ENCODE data around the gene TSPAN18.

The TSPAN18 gene

DNA sequence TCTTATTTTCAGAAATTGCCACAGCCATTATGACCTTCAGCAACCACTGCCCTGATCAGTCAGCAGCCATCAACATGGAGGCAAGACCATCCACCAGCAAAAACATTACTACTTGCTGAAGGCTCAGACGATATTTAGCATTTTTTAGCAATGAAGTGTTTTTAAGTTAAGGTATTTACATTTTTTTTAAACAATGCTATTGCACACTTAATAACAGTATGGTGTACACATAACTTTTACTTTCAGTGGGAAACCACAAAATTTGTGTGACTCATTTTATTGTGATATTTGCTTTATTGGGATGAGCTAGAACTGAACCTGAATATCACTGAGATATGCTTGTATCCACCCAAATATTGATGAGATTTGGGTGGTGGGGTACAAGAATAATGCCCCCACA, 110.9 kb downstream of the TSPAN18 start:
- in situ Hi-C loops (cut with MboI; ENCODE audit: low sequenced_read_pairs), result no loop called here

DNA sequence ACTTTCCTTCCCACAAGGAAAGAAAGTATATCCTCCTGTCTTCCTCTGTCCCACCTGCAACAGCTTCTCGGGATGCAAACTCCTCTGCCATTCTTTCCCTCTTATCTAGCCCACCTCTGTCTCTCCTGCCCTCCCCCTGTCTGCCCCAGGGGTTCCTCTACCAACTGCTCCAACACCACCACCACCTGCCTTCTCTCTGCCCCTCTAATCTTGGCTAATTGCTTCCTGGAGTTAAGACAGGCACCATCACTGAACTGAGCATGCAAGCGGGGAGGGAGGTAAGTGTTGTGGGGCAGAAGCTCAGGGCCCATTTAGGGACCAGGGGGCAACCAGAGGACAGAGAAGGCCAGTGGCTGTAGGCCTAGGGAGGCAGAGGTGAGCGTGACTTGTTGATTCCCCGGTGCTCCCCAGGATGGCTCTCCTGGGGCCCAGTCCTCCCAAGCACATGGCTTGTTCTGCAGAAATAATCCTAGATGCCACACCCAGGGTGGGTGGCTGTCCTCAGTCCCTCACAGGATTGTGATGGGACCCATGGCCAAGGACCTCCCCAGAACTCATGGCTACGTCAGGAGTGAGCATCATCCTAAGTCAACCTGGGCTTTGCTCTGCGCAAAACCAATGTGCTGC, 112.8 kb downstream of the TSPAN18 start:
- in situ Hi-C loops (cut with MboI; ENCODE audit: low sequenced_read_pairs), result no loop called here

DNA sequence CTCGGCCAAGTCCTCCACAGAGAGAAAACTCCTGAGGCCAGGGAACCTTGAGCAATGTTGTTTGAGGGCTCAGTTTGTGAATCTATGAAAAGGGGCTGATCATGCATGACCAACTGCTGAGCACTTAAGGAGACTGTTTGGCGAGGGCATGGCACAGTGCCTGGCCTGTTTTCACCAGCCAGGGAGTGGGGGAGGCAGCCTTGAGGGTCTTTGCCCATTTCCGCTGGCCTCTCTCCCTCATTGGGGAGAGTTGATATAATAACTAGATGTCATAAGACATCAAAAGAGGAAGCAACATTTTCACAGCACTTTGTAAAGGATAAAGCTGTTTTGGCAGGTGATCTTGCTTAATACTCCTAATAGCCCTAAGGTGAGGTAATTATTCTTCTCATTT, 113.3 kb downstream of the TSPAN18 start:
- in situ Hi-C loops (cut with MboI; ENCODE audit: low sequenced_read_pairs), result no loop called here

DNA sequence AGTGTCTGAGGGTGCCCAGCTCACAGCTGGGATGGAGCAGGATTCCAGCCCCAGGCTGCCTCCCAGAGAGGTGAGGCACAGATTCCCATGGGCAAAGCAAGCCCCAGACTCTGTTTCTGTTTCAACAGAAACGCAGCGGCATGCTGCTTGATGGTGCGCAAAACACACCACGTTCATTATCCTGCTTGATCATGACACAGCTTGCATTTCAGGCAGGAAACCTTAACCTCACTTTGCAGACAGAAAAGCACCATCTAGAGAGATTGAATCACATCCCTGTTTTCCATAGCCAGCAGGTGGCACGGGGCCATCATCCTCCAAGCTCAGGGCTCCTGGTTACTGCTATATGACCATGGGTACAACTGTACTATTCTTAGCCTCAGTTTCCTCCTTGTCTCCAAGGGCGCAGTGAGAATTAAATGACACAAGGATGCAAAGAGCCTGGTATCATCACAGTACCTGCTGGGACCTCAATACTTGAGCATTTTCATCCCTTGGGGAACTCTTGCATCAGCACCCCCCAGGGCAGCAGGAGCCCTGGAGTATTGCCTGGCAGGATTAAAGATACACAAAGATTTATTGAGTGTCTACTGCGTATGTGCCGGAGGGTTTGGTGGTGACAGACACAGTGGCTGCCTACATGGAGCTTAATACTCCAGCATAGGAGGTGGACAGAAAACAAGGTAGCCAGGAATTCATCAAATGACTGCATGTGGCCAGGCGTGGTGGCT, 113.9 kb downstream of the TSPAN18 start:
- in situ Hi-C loops (cut with MboI; ENCODE audit: low sequenced_read_pairs), result no loop called here

DNA sequence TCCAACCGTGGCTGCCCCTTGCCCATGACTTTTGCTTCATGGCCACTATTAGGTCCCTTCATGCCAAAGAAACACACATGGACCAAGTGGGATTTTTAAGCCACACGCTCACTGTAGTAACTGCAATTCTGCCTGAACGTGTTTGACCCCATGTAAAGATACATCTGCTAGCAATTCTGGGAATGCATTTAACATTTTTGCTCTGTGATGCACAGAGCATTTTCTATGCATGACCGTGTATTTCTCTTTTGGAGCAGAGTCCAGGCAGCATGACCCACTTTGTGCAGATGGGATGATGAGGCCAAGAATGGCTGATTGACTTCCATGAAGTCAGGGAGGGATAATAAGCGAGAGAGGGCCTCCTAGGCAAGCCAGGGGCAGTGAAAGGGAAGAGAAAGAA, 115.5 kb downstream of the TSPAN18 start:
- in situ Hi-C loops (cut with MboI; ENCODE audit: low sequenced_read_pairs), result no loop called here

DNA sequence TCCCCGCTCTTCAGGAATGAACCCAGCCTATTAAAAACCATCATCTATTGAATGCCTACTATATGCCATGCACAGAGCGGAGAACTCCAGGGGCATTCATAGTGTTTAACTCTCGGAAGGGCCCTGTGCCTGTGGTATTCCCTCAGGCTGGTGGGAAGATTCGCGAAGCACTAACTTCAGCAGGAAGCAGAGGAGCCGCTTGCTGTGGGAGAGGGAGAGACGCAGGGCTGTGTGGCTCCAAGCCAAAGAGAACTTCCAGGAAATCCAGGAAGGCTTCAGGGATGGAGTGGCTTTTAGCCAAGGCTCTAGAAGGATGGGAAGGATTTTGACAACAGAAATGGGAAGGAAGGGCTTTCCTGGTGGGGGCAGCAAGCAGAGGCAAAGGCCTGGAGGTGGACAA, 120.1 kb downstream of the TSPAN18 start:
- in situ Hi-C loops (cut with MboI; ENCODE audit: low sequenced_read_pairs), result no loop called here

DNA sequence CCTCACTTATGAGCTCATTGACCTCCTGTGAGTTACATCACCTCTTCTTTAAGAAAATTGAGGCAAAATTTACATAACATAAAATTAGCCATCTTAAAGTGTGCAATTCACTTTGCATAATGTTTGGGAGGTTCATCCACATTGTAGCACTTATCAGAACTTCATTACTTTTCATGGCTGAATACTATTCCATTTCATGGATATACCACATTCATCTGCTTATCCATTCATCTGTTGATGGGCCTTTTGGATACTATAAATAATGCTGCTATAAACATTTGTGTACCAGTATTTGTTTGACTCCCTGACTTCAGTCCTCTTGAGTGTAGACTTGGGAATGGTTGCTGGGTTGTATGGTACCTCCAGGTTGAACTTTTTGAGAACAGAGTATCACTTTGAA, 120.6 kb downstream of the TSPAN18 start:
- in situ Hi-C loops (cut with MboI; ENCODE audit: low sequenced_read_pairs), result no loop called here

DNA sequence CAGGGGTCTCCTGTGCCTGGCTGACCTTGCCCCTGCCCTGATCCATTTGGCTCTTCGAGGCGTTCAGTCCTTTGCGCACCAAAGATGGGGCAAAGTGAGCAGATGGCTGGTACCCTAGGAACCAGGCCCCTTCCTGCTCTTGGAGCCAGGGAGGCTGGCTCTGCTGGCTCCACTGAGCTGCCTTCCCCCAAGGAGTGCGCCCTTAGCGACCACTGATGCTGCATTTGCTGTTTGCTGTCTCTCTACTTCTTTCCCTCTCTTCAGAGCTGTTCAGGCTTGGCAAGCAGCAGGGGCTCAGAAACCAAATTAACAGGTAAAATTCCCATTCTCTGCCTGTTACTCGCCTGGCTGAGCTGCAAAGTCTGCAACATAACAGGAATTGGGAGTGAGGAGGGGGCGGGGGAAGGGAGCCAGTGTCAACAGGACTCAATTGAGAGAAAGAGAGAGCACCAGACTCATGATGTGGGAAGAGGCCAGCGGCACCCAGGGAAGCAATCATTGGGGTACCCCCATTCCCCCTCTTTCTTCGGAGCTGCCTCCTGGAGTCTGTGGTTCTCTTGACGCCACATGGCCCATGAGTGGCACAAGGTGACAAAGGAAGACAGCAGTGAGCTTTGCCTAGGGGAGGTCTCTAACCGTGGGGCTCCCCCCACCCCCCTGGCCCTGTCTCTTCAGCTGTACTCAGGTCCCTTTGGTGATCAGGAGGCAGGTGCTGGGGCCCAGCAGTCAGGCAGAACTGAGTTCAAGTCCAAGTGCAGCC, 121.6 kb downstream of the TSPAN18 start:
- in situ Hi-C loops (cut with MboI; ENCODE audit: low sequenced_read_pairs), result no loop called here

DNA sequence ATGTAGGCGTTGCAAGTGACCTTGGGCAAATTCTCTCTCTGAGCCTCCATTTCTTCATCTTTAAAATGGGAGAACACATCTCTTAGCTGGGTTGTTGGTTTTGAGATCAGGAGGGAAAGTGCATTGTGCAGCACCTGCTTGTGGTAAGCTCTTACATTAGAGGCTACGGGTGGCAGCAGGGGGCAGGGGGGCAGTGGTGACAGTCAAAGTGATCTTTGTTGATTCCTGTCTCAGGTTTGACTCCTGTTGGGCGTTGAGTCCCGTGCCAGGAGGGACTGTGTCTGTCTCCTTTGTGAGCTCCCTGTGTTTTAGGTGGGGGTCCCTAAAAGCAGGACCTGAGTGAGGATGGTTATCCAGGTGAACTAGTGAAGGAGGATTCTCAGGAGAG, 122.2 kb downstream of the TSPAN18 start:
- in situ Hi-C loops (cut with MboI; ENCODE audit: low sequenced_read_pairs), result no loop called here

DNA sequence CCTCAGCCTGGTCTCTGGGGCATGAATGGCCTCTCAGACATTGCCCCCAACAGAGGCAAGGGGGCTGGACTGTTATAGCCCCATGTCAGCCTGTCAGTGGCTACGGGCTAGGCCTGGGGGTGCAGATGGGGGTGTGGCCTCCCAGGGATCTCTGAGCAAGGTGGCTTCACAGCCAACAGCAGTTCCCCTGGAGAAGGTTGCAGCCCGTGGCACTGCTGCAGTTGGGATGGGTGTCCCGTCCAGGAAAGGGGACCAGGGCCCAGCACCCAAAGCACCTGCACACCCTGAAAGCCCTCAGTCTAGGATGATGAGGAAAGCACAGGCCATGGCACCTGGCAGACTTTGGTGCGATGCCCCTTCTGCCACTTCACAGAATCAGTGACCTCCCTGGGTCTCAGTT, 122.7 kb downstream of the TSPAN18 start:
- in situ Hi-C loops (cut with MboI; ENCODE audit: low sequenced_read_pairs), result no loop called here

DNA sequence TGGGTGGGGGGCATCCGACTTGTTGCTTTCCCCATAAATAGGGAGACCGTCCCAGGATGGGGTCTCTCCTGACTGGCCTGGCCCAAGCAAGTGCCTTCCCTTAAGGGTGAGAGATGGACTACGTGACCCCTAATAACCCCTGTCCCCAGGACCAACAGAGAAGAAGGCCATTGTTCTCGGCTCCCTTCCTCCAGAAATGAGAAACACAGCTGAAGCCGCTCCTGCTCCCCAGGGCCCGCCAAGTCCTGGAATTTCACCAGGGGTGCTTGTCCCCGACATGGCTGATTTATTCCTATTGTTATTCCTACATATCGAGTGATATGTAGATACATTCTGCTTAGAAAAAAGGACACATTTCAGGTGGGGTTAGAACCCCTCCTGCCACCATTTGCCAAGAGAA, 123.2 kb downstream of the TSPAN18 start:
- in situ Hi-C loops (cut with MboI; ENCODE audit: low sequenced_read_pairs), result no loop called here

DNA sequence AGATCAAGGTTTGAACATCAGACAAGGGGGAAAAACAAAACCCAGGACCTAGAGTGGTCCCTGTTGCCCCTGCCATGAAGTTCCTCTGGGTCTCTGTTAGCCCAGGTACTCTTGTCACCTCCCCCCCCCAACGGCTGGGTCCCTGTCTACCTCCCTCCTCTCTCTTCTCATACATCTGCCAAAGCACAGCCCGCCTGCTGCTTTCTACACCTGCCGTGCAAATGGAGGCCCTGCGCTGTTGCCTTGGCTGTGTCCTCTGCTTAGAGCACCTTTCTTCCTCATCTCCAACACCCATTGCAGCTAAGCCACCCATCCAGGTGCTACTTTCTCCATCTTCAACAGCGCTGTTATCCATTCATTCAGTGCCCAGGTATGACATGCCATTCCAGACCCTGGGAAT, 124.7 kb downstream of the TSPAN18 start:
- in situ Hi-C loops (cut with MboI; ENCODE audit: low sequenced_read_pairs), result no loop called here

DNA sequence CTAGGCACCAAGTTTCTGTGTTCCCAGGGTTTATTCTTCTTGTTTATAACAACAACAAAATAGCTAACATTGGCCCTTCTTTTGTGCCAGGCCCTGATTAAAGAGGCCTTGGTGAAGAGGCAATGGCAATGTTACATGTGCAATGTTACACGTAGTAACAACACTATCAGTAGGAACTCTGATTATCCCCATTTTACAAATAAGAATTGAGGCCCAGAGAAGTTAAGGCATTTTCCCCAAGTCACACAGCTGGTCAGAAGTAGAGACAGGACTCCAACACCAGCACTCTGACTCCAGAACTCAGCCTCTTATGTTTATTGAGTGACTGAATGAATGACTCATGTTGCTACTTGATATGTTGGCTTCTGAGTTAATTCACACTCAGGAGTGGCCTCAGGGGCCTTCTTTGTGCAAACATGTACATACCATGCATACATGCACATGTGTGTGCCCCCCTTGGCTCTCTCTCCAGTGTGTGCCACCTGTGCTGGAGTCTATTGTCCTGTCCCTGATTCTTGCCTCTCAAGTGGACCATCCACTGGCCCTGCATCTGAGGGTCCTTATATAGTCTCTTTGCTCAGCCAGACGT, 125.5 kb downstream of the TSPAN18 start:
- in situ Hi-C loops (cut with MboI; ENCODE audit: low sequenced_read_pairs), result no loop called here

DNA sequence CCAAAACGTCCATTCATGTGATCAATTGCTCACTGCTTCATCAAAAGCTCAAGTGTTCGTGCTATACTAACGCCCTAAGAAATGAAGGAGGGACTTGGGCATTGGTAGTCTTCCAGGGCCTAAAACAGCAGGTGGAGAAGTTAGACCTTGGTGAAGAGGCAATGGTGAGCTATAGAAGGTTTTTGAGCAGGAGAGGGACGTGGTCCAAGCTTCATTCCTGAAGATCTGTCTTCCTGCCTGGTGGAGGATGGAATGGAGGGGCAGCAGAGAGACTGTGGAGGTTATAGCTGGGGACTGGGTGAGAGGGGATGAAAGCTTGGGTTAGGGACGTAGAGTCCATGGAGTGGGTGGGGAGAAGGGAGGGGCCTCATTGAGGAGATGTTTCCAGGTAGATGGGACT, 126.2 kb downstream of the TSPAN18 start:
- in situ Hi-C loops (cut with MboI; ENCODE audit: low sequenced_read_pairs), result no loop called here

DNA sequence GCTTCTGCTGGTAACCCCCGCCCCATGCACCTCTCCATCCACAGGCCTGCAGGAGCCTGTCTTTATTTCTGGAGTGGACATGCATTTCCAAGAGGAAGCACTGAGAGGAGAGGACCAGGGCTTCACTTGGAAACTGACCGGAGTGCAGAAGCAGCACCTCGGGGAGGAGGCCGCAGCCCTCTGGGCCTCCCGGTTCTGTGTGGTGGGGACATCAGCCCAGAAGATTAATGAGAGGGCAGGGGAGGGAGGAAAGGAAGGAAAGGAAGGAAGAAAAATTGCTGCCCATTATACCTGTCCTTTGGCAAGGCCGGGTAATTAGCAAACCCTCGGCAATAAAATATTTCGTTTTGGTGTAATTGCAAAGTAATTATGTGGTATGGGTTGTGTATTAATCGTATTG, 126.9 kb downstream of the TSPAN18 start:
- in situ Hi-C loops (cut with MboI; ENCODE audit: low sequenced_read_pairs), result no loop called here

DNA sequence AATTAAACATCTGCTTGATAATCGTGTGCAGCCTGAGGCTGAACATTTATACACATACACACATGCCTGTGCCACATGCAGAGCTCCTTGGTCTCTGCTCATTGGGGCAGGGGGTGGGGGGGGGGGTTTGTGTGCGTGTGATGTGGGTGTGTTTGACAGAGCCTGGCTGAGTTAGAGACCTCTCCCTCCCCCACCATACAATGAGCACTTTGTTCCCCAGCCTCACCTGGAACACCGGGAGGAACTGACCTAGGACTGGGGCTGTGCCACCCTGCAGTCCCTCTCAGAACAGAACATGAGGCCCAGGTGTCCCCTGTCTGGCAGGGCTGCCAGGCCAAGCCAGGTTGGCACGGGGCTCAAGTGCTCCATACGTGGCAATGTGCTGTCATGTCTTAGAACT, 127.3 kb downstream of the TSPAN18 start:
- in situ Hi-C loops (cut with MboI; ENCODE audit: low sequenced_read_pairs), result no loop called here

DNA sequence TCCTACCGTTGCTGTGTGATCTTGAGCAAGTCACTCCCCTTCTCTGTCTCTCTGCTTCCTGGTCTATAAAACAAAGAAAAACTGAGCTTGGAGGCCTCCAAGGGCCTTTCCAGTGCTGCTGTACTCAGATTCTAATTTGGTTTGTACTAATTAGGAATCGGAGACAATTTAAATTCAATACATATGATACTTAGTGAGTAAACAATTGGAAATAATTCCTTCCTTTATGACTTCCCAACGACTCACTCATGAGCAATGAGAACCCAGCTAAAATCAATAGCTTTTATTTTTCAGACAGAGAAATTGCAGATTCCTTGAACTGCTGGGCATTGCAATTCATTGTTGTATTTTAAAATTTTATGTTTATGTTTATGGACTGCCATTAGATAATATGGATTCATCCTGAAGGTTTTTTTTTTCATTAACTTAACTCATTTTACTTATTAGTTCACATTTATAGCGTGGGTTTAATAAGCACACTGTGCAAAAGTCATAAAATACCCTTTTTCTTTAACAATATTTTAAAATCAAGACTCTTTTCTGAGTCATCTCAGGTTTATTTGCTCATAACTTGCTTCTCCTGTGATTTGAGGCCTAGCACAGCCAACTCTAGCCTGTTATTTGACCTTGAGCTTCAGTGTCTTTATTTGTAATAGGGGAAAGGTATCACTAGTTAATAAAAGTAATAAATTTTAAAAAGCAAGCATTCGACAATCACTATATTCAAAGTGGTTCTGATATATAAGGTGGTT, 128.2 kb downstream of the TSPAN18 start:
- in situ Hi-C loops (cut with MboI; ENCODE audit: low sequenced_read_pairs), result no loop called here

DNA sequence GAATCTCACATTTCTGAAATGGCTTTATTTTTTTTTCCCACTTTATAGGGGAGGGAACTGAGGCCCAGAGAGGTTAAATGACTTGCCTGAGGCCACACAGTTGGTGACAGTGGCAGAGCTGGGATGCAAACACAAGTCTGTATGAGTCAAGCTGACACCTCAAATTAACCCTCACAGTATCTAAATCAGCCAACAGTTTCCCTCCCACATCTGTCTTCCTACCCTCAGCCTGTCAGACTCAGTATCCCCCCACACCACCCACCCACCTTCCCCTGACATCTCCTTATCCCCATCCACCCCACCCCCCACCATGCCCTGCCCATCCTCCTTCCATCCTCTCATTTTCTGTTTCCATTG, 128.7 kb downstream of the TSPAN18 start:
- in situ Hi-C loops (cut with MboI; ENCODE audit: low sequenced_read_pairs), result no loop called here

DNA sequence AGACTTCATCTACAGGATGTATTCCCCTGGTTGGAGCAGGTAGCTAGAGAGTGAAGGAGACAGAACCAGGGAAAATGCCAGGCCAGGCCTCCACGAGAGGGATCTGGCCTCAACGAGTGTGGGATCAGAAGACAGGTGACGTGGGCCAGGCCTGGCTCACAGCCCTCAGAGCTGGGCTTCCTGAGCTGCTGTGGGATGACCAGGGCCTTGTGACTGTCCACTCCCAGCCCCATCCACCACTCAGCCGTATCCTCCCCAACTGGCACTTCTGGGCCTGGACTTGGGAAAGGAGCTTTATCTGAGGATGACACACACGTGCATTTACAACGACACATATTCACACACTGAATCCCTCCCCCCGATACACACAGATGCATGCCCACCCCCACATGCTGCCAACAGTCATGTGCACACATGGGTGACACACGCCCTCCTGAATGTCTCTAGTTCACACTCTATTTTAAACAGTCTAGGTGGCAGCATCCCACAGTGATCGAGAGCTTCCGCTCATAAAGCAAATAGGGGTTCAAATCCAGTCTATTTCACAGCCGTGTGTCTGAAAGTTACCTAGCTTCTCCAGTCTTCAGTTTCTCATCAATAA, 130.8 kb downstream of the TSPAN18 start:
- in situ Hi-C loops (cut with MboI; ENCODE audit: low sequenced_read_pairs), result no loop called here

DNA sequence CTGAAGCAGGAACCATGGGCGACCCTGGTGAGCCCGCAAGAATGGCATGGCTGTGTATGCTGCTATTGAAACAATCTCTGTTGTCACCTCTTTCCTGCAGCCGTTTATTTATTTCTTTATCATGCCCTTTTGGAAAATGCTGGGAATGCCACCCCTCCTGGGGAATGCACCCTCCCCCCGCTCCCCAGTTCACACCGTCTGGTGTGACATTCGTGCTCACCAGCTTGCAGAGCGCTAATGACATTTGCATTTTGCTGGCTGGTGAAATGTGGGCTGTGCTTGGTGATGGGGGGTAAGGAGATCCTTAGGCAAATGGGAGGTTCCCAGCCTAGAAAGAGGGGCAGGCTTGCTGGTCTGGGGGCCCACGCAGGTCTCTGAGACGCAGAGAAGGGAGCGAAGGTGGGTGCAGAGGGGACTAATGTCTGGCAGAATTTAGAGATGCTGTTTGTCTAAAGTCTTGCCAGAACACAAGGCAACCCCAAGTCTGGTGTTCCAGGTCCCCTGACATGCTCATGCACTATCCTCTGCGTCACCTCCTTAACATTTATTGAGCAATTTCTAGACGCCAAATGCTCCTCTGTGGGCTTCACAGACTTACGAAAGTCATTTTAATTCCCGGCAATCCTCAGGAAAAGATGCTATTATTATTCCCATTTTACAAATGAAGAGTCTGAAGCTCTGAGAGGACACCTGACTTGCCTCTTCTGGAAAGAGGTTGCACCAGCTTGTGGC, 132.2 kb downstream of the TSPAN18 start:
- in situ Hi-C loops (cut with MboI; ENCODE audit: low sequenced_read_pairs), result no loop called here
